H1 (cell line): ENCODE results near the gene GSTA2.

ENCODE experiments used
- POLR2A ChIP-seq, 2 experiments: IDR thresholded peaks; 1 replicate in 1 of 2; 2 replicates in 1 of 2; pipeline ENCODE4 v1.6.1; 2011; ENCODE audit warnings: low read depth in 2 of 2, low read length in 2 of 2, mild to moderate bottlenecking in 2 of 2; ENCODE audit errors: control extremely low read depth in 1 of 2
- POLR2AphosphoS5 ChIP-seq: IDR thresholded peaks from 2 replicates; pipeline ENCODE4 v1.6.1; 2011; ENCODE audit warnings: low read depth, low read length
- TAF1 ChIP-seq: IDR thresholded peaks from 2 replicates; pipeline ENCODE4 v1.6.1; 2011; ENCODE audit warnings: mild to moderate bottlenecking, low read depth, low read length
- TF ChIP-seq, protein P1 (sequence below), 3 experiments: IDR thresholded peaks; 1 replicate in 2 of 3; 2 replicates in 1 of 3; pipeline versions ENCODE4 v1.5.1 to v1.6.1; 2011; ENCODE audit warnings: low read length in 3 of 3, mild to moderate bottlenecking in 3 of 3, inconsistent platforms in 2 of 3, low read depth in 1 of 3, moderate library complexity in 1 of 3; ENCODE audit not compliant: insufficient read depth in 1 of 3; ENCODE audit errors: control extremely low read depth in 1 of 3

DNA sequence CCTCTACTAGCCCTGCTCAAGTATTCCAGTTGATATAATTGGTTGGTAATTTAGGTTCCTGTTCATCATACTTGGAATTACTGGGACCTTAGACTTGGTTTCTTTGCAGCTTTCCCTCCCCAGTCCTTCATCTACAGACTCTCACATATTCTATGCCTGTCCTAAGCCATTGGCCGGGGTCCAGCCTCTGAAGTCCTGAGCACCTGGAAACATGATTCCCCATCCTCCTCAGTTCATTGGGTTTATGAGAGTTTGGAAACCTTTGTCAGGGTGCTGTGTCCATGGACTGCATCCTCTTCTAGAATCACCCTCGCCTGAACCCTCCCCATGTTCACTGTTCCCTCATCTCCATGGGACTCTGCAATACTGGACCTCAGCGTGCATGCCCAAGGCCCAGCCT, 8.8 kb downstream of the GSTA2 start:
- TF ChIP-seq POLR2A (IDR thresholded peaks at IDR 0.05; ENCODE audit: control extremely low read depth in 1 of 2, low read depth in 2 of 2, low read length in 2 of 2) (no peak), TAF1 (no peak), POLR2AphosphoS5 (no peak)
- TF ChIP-seq, protein P1, sequence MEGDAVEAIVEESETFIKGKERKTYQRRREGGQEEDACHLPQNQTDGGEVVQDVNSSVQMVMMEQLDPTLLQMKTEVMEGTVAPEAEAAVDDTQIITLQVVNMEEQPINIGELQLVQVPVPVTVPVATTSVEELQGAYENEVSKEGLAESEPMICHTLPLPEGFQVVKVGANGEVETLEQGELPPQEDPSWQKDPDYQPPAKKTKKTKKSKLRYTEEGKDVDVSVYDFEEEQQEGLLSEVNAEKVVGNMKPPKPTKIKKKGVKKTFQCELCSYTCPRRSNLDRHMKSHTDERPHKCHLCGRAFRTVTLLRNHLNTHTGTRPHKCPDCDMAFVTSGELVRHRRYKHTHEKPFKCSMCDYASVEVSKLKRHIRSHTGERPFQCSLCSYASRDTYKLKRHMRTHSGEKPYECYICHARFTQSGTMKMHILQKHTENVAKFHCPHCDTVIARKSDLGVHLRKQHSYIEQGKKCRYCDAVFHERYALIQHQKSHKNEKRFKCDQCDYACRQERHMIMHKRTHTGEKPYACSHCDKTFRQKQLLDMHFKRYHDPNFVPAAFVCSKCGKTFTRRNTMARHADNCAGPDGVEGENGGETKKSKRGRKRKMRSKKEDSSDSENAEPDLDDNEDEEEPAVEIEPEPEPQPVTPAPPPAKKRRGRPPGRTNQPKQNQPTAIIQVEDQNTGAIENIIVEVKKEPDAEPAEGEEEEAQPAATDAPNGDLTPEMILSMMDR (IDR thresholded peaks at IDR 0.05; ENCODE audit: control extremely low read depth in 1 of 3, insufficient read depth in 1 of 3, low read depth in 1 of 3, low read length in 3 of 3) = no peak
